Thoracic aorta (tissue), 2 donors: ENCODE data around the gene PDE3B. TPM values are rescaled to one million over a fixed set of nuclear protein-coding genes. Genes with fewer than 3 reads are reported as not detected.

Source experiments
- ATAC-seq: fragments of 150-250 bp; one replicate; pipeline ENCODE4 v1.8.0; 2017; ENCODE audit warnings: low read depth; ENCODE audit not compliant: insufficient number of reproducible peaks, low FRiP score
- DNase-seq: peaks from one replicate; pipeline ENCODE4 v3.0.0-alpha.2; 2020; ENCODE audit warnings: low spot score
- H3K27ac ChIP-seq, 2 donors: fragments of 200-600 bp; sonication (generic); 1 replicate in 1 of 2; 2 replicates in 1 of 2; pipeline ENCODE4 v1.5.1; 2016; ENCODE audit warnings: mild to moderate bottlenecking in 2 of 2, moderate library complexity in 2 of 2
- H3K27me3 ChIP-seq: fragments of 200-600 bp; sonication (generic); replicated peaks from 2 replicates; pipeline ENCODE4 v1.6.0; 2016; ENCODE audit warnings: mild to moderate bottlenecking; ENCODE audit not compliant: insufficient read depth
- H3K36me3 ChIP-seq: fragments of 200-600 bp; sonication (generic); one replicate; pipeline ENCODE4 v1.5.1; 2016
- H3K4me1 ChIP-seq, 2 donors: fragments of 200-600 bp; sonication (generic); 1 replicate in 1 of 2; 2 replicates in 1 of 2; pipeline versions ENCODE4 v1.5.1 to v1.6.0; 2016; ENCODE audit warnings: low read depth in 2 of 2, mild to moderate bottlenecking in 1 of 2; ENCODE audit not compliant: control insufficient read depth in 1 of 2
- H3K4me3 ChIP-seq: fragments of 200-600 bp; sonication (generic); 2 replicates; pipeline ENCODE4 v1.5.1; 2016; ENCODE audit warnings: mild to moderate bottlenecking
- H3K9me3 ChIP-seq: fragments of 200-600 bp; sonication (generic); 2 replicates; pipeline ENCODE4 v1.5.1; 2016
- CTCF ChIP-seq: fragments of 200-600 bp; sonication (generic); IDR thresholded peaks from one replicate; pipeline ENCODE4 v1.5.1; 2019; ENCODE audit warnings: antibody characterized with exemption
- total RNA-seq, 2 donors: library from RNA; depleted of rRNA; stranded (reverse); fragments of >200 nt; gene quantifications; one replicate each; pipeline versions ENCODE4 v1.1.0 to v1.2.3, GENCODE V29; 2016

Gene PDE3B
- total RNA-seq, 2 donors from 2014 or later = 21.6 to 24.0 TPM

GRCh38 chr11:14645015-14645912 lies 1.7 kb downstream of the PDE3B start:
- DNase-seq = no peak
- H3K4me1 ChIP-seq = peaks cover 10 to 29% of the 10 kb centered on the region in 2 donors
- H3K27ac ChIP-seq = peak overlapping the region; percentile 84 to 86
- no peak for TF ChIP-seq CTCF
- ATAC-seq = no peak
- peak overlapping the region; percentile 91 for H3K4me3 ChIP-seq
- H3K36me3 ChIP-seq = no peaks in the 10 kb centered on the region
- no peaks in the 10 kb centered on the region for H3K9me3 ChIP-seq
- no peaks in the 10 kb centered on the region for H3K27me3 ChIP-seq

- ATAC-seq (no peak), DNase-seq (no peak)
- H3K36me3 ChIP-seq = no peaks in the 10 kb centered on the region
- peak overlapping the region; percentile 91 for H3K4me3 ChIP-seq
- no peaks in the 10 kb centered on the region for H3K9me3 ChIP-seq
- H3K27ac ChIP-seq = no peak overlapping the region
- TF ChIP-seq CTCF = no peak
- H3K27me3 ChIP-seq = no peaks in the 10 kb centered on the region
- H3K4me1 ChIP-seq = peaks cover 10 to 27% of the 10 kb centered on the region in 2 donors
Measured at GRCh38 chr11:14645985-14646900, 2.6 kb downstream of the PDE3B start.

GRCh38 chr11:14650064-14650463 lies 6.5 kb downstream of the PDE3B start:
- no peak for ATAC-seq
- H3K27me3 ChIP-seq = no peaks in the 10 kb centered on the region
- H3K9me3 ChIP-seq = no peaks in the 10 kb centered on the region
- TF ChIP-seq CTCF = no peak
- H3K4me1 ChIP-seq = peaks cover 3 to 16% of the 10 kb centered on the region in 2 donors
- H3K36me3 ChIP-seq = no peaks in the 10 kb centered on the region
- H3K4me3 ChIP-seq = no peak overlapping the region
- no peak for DNase-seq
- no peak overlapping the region for H3K27ac ChIP-seq

- no peaks in the 10 kb centered on the region for H3K27me3 ChIP-seq
- no peak for ATAC-seq
- H3K27ac ChIP-seq = no peak overlapping the region
- no peaks in the 10 kb centered on the region for H3K9me3 ChIP-seq
- no peak for DNase-seq
- no peak for TF ChIP-seq CTCF
- no peaks in the 10 kb centered on the region for H3K36me3 ChIP-seq
- peaks cover 0 to 15% of the 10 kb centered on the region in 2 donors for H3K4me1 ChIP-seq
- no peak overlapping the region for H3K4me3 ChIP-seq
Measured at GRCh38 chr11:14653090-14653489, 9.5 kb downstream of the PDE3B start.

GRCh38 chr11:14655435-14655834 lies 11.8 kb downstream of the PDE3B start:
- DNase-seq (no peak), ATAC-seq (no peak)
- Histone ChIP-seq H3K9me3 (no peaks in the 10 kb centered on the region), H3K36me3 (no peaks in the 10 kb centered on the region), H3K27me3 (no peaks in the 10 kb centered on the region), H3K27ac (no peak overlapping the region), H3K4me1 (peaks cover 0 to 15% of the 10 kb centered on the region in 2 donors), H3K4me3 (no peak overlapping the region)
- no peak for TF ChIP-seq CTCF
